OCI-LY7 (cell line): ENCODE results near the gene PHAF1.

Experiments
- EZH2phosphoT487 ChIP-seq: fragments of 200-600 bp; sonication (generic); IDR thresholded peaks from 2 replicates; pipeline ENCODE4 v1.6.1; 2018; ENCODE audit warnings: low read depth, borderline replicate concordance, mild to moderate bottlenecking, mixed run types, antibody characterized with exemption, low read length, moderate library complexity, mixed read lengths
- TF ChIP-seq, protein P1 (sequence below): fragments of 200-600 bp; sonication (generic); conservative IDR thresholded peaks from 2 replicates; pipeline ENCODE4 v1.5.1; 2014; ENCODE audit warnings: mild to moderate bottlenecking, antibody characterized with exemption, low read length, moderate library complexity, mixed read lengths

- no peak for TF ChIP-seq EZH2phosphoT487
- TF ChIP-seq, protein P1, sequence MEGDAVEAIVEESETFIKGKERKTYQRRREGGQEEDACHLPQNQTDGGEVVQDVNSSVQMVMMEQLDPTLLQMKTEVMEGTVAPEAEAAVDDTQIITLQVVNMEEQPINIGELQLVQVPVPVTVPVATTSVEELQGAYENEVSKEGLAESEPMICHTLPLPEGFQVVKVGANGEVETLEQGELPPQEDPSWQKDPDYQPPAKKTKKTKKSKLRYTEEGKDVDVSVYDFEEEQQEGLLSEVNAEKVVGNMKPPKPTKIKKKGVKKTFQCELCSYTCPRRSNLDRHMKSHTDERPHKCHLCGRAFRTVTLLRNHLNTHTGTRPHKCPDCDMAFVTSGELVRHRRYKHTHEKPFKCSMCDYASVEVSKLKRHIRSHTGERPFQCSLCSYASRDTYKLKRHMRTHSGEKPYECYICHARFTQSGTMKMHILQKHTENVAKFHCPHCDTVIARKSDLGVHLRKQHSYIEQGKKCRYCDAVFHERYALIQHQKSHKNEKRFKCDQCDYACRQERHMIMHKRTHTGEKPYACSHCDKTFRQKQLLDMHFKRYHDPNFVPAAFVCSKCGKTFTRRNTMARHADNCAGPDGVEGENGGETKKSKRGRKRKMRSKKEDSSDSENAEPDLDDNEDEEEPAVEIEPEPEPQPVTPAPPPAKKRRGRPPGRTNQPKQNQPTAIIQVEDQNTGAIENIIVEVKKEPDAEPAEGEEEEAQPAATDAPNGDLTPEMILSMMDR, result no peak
Observed at GRCh38 chr16:67163164-67163998, 53.6 kb downstream of the PHAF1 start.
